Panc1 (cell line): ENCODE measurements around the gene C16orf86. TPM values are rescaled to one million over a fixed set of nuclear protein-coding genes. Genes with fewer than 3 reads are reported as not detected.

ENCODE experiments used
- ATAC-seq: fragments of 200-7000 bp; cut with Tn5 transposase; 2 replicates; pipeline ENCODE4 v1.9.1; 2020; ENCODE audit warnings: mild to moderate bottlenecking, moderate library complexity
- BruUV-seq: library from RNA; stranded (reverse); fragments of 400-500 nt; replicated peaks from 2 replicates; lab custom pipeline; 2021; lab: Mats Ljungman, UMichigan
- CTCF ChIA-PET: fragments of 300-600 bp; sonication (Branson Sonifier 250); formaldehyde crosslinking; loops from one replicate; lab custom pipeline; 2022; ENCODE audit warnings: antibody characterized with exemption; lab: Charles Lee
- POLR2A ChIA-PET: fragments of 300-600 bp; sonication (Branson Sonifier 250); formaldehyde crosslinking; loops from one replicate; lab custom pipeline; 2022; ENCODE audit warnings: antibody characterized with exemption; lab: Charles Lee
- DNase-seq: peaks from one replicate; pipeline ENCODE4 v3.0.0-alpha.2; 2010; ENCODE audit warnings: low read depth, low spot score
- H3K27ac ChIP-seq: 2 replicates; pipeline ENCODE4 v1.5.1; 2011; ENCODE audit warnings: mild to moderate bottlenecking, low read length, inconsistent platforms
- H3K27me3 ChIP-seq: fragments of 200-500 bp; sonication (Bioruptor generic); 2 replicates; pipeline ENCODE4 v1.6.0; 2014; ENCODE audit warnings: low read length, inconsistent platforms; ENCODE audit not compliant: control insufficient read depth, insufficient read depth
- H3K36me3 ChIP-seq: fragments of 200-500 bp; sonication (Bioruptor generic); 2 replicates; pipeline ENCODE4 v1.5.1; 2014; ENCODE audit warnings: inconsistent platforms, mild to moderate bottlenecking, low read length, moderate library complexity; ENCODE audit not compliant: control insufficient read depth, insufficient read depth
- H3K4me1 ChIP-seq: 2 replicates; pipeline ENCODE4 v1.5.1; 2011; ENCODE audit warnings: inconsistent platforms, mild to moderate bottlenecking, low read length, moderate library complexity; ENCODE audit not compliant: control insufficient read depth, insufficient read depth
- H3K4me3 ChIP-seq, 2 experiments: 2 replicates each; pipeline ENCODE4 v1.5.1; 2011 to 2012; ENCODE audit warnings: low read depth in 2 of 2, low read length in 2 of 2, mild to moderate bottlenecking in 2 of 2, inconsistent platforms in 1 of 2, moderate library complexity in 1 of 2
- H3K9me3 ChIP-seq: fragments of 200-500 bp; sonication (Bioruptor generic); 2 replicates; pipeline ENCODE4 v1.5.1; 2014; ENCODE audit warnings: low read depth, mild to moderate bottlenecking, inconsistent platforms, low read length, moderate library complexity; ENCODE audit not compliant: control insufficient read depth, insufficient read depth
- CTCF ChIP-seq: fragments of 450-650 bp; IDR thresholded peaks from 2 replicates; pipeline ENCODE4 v1.5.1; 2017; ENCODE audit warnings: mild to moderate bottlenecking
- POLR2AphosphoS5 ChIP-seq: IDR thresholded peaks from 2 replicates; pipeline ENCODE4 v1.6.1; 2012; ENCODE audit warnings: mild to moderate bottlenecking, low read depth, low read length, moderate library complexity
- REST ChIP-seq, 2 experiments: IDR thresholded peaks; 2 replicates each; pipeline ENCODE4 v1.6.1; 2011 to 2012; ENCODE audit warnings: low read depth in 2 of 2, control low read depth in 1 of 2, low read length in 1 of 2, mild to moderate bottlenecking in 1 of 2, moderate library complexity in 1 of 2; ENCODE audit not compliant: insufficient read depth in 1 of 2
- SIN3A ChIP-seq: IDR thresholded peaks from 2 replicates; pipeline ENCODE4 v1.6.1; 2012; ENCODE audit warnings: low read depth, mild to moderate bottlenecking, low read length, moderate library complexity, borderline replicate concordance; ENCODE audit not compliant: insufficient read depth
- TCF7L2 ChIP-seq: IDR thresholded peaks from 2 replicates; pipeline ENCODE4 v1.6.1; 2011; ENCODE audit warnings: mild to moderate bottlenecking, low read depth, low read length, inconsistent platforms
- in situ Hi-C: cut with HindIII; loops from 2 replicates; pipeline ENCODE4 v1.10.0; 2016; ENCODE audit warnings: low sequenced_read_pairs, low pct_unique_long_range_greater_than_20kb
- intact Hi-C: fragments of 100-400 bp; cut with micrococcal nuclease; formaldehyde crosslinking; loops from one replicate; pipeline ENCODE4 v1.10.0; 2022; ENCODE audit not compliant: unreplicated experiment
- total RNA-seq: library from RNA; stranded (reverse); gene quantifications from one replicate; pipeline ENCODE4 v1.2.1, GENCODE V29; 2021; ENCODE audit not compliant: unreplicated experiment

The C16orf86 gene
- total RNA-seq, 1 experiment from 2014 or later, result 0.80 TPM

- intact Hi-C loops, result loop anchor here (10.0 kb wide), 1 partner anchor 103 kb away; no protein-coding TSS in a partner anchor
Measured at GRCh38 chr16:67648088-67648763, 18.4 kb upstream of the C16orf86 start.

More at GRCh38 chr16:67648088-67648763, 18.4 kb upstream of the C16orf86 start:
- CTCF ChIA-PET, result interaction anchor here (0.6 kb wide), 1 partner anchor 125 kb away, joined by 9 read pairs; no protein-coding TSS in a partner anchor
- H3K36me3 ChIP-seq, result no peaks in the 10 kb centered on the region
- ATAC-seq (no peak), DNase-seq (no peak)
- H3K4me1 ChIP-seq, result no peaks in the 10 kb centered on the region
- TF ChIP-seq CTCF (no peak), REST (IDR thresholded peaks at IDR 0.05; ENCODE audit: insufficient read depth in 1 of 2, low read depth in 2 of 2, low read length in 1 of 2) (no peak), SIN3A (no peak), POLR2AphosphoS5 (no peak), TCF7L2 (no peak)
- POLR2A ChIA-PET, result no interaction called here
- no peaks in the 10 kb centered on the region for H3K9me3 ChIP-seq
- no peaks in the 10 kb centered on the region for H3K27me3 ChIP-seq
- BruUV-seq, result no TSS peak
- no peak overlapping the region for H3K4me3 ChIP-seq
- in situ Hi-C loops, result no loop called here
- H3K27ac ChIP-seq, result no peak overlapping the region
